ENCODE measurements around the gene CAPZB. TPM values are rescaled to one million over a fixed set of nuclear protein-coding genes. Genes with fewer than 3 reads are reported as not detected.

CAPZB gene
- total and polyA plus RNA-seq, 2 of the 4 experiments (the other 2 are of a cell fraction) = 216 to 304 TPM

DNA sequence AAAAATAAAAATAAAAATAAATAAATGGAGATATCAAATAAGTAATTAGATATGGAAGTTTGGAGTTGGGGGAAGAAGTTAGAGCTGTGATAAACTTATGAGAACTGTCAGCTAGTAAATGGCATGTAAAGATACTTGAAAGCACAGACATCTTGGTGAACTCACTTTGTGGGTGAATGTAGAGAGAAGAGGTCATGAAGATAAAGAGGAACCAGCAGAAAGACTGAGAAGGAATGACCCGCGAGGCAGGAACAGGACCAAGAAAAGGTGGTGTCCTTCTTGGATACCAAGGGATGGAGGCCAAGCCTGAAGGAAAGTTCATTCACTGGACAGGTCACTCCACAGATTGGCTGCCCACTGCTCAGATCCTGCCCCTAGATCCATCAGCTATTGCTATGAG is 4.7 kb upstream of the CAPZB start:
- Histone ChIP-seq H2AK9ac (replicated peaks; ENCODE audit: low read depth, low read length, poor library complexity) (no peak overlapping the region), H3K36me3 (ENCODE audit: control insufficient read depth, insufficient read depth, low read length) (no peaks in the 10 kb centered on the region), H2BK5ac (ENCODE audit: low read depth, low read length, poor library complexity, severe bottlenecking) (no peak overlapping the region), H3K18ac (ENCODE audit: low read depth, low read length) (no peak overlapping the region), H3K4ac (ENCODE audit: low read depth, low read length) (no peak overlapping the region), H3K27me3 (ENCODE audit: control insufficient read depth, insufficient read depth, low read length) (no peaks in the 10 kb centered on the region), H3K56ac (ENCODE audit: extremely low read depth, insufficient read depth, low read length) (no peak overlapping the region), H2BK15ac (ENCODE audit: low read depth, low read length) (no peak overlapping the region), H4K91ac (ENCODE audit: insufficient read depth, low read depth, low read length) (no peak overlapping the region), H3K4me1 (ENCODE audit: control insufficient read depth, insufficient read depth, low read length) (peaks cover 6% of the 10 kb centered on the region), H3K27ac (ENCODE audit: insufficient read depth, low read length) (no peak overlapping the region), H2AK5ac (ENCODE audit: low read depth, low read length) (no peak overlapping the region), H3K14ac (replicated peaks; ENCODE audit: low read depth, low read length) (no peak overlapping the region), H4K5ac (ENCODE audit: low read depth, low read length) (no peak overlapping the region), H4K20me1 (ENCODE audit: insufficient read depth, low read length) (peaks cover under 1% of the 10 kb centered on the region; the same call in 1 of the 2 replicates), H3K9me3 (ENCODE audit: control insufficient read depth, insufficient read depth, low read length) (no peaks in the 10 kb centered on the region), H3K4me2 (ENCODE audit: low read depth, low read length) (no peak overlapping the region), H2BK20ac (ENCODE audit: low read depth, low read length) (no peak overlapping the region), H3K9me1 (ENCODE audit: insufficient read depth, low read length) (peaks cover 9% of the 10 kb centered on the region; the same call in 1 of the 2 replicates), H3K9ac (ENCODE audit: low read depth, low read length) (no peak overlapping the region), H2BK120ac (ENCODE audit: low read depth, low read length) (no peak overlapping the region), H3K4me3 (ENCODE audit: insufficient read depth, low read depth, low read length) (no peak overlapping the region), H2AFZ (replicated peaks; ENCODE audit: low read length, poor library complexity) (no peak overlapping the region), H3K23ac (ENCODE audit: low read depth, low read length) (no peak overlapping the region), H3K79me1 (ENCODE audit: low read depth in 1 of 2, low read length in 2 of 2) (peaks cover 7 to 16% of the 10 kb centered on the region in 2 experiments), H4K8ac (ENCODE audit: low read depth in 2 of 2, low read length in 2 of 2) (no peak overlapping the region)
- dilution Hi-C loops (cut with HindIII; ENCODE audit: low sequenced_read_pairs, unreplicated experiment) = no loop called here
- WGBS, 2 experiments (ENCODE audit: extremely low coverage in 2 of 2, insufficient read length in 1 of 2) = 100% methylated on average over 2 of the region's 2 CpGs; no CpG with 5 or more reads in 1 of the 2 experiments
- ATAC-seq (ENCODE audit: low read depth) (no peak), DNase-seq (no peak)
- in situ Hi-C loops (cut with MboI; ENCODE audit: low sequenced_read_pairs) = loop anchor here (10.0 kb wide), 1 partner anchor 155 kb away; the partner anchor contains the start of gene NBL1
- ChIA-PET POLR2A (ENCODE audit: unreplicated experiment) (no interaction called here), CTCF (no interaction called here)
- TF ChIP-seq, protein P1, sequence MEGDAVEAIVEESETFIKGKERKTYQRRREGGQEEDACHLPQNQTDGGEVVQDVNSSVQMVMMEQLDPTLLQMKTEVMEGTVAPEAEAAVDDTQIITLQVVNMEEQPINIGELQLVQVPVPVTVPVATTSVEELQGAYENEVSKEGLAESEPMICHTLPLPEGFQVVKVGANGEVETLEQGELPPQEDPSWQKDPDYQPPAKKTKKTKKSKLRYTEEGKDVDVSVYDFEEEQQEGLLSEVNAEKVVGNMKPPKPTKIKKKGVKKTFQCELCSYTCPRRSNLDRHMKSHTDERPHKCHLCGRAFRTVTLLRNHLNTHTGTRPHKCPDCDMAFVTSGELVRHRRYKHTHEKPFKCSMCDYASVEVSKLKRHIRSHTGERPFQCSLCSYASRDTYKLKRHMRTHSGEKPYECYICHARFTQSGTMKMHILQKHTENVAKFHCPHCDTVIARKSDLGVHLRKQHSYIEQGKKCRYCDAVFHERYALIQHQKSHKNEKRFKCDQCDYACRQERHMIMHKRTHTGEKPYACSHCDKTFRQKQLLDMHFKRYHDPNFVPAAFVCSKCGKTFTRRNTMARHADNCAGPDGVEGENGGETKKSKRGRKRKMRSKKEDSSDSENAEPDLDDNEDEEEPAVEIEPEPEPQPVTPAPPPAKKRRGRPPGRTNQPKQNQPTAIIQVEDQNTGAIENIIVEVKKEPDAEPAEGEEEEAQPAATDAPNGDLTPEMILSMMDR (conservative IDR thresholded peaks at IDR 0.05; ENCODE audit: low read depth, low read length) = no peak
- TF ChIP-seq BHLHE40 (IDR thresholded peaks at IDR 0.05; ENCODE audit: low read depth, low read length) (no peak), RCOR1 (IDR thresholded peaks at IDR 0.05; ENCODE audit: insufficient replicate concordance, low read length) (no peak), MAFK (IDR thresholded peaks at IDR 0.05; ENCODE audit: low read depth, low read length) (no peak), RAD21 (IDR thresholded peaks at IDR 0.05; ENCODE audit: low read length) (no peak), RFX5 (IDR thresholded peaks at IDR 0.05; ENCODE audit: low read depth, low read length) (no peak), MAZ (IDR thresholded peaks at IDR 0.05; ENCODE audit: borderline replicate concordance, low read depth, low read length) (no peak), FOS (IDR thresholded peaks at IDR 0.05; ENCODE audit: low read depth, low read length) (no peak)
- TF ChIP-seq, protein P2, sequence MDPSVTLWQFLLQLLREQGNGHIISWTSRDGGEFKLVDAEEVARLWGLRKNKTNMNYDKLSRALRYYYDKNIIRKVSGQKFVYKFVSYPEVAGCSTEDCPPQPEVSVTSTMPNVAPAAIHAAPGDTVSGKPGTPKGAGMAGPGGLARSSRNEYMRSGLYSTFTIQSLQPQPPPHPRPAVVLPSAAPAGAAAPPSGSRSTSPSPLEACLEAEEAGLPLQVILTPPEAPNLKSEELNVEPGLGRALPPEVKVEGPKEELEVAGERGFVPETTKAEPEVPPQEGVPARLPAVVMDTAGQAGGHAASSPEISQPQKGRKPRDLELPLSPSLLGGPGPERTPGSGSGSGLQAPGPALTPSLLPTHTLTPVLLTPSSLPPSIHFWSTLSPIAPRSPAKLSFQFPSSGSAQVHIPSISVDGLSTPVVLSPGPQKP (IDR thresholded peaks at IDR 0.05; ENCODE audit: borderline replicate concordance, low read depth, low read length) = no peak
- BruUV-seq (replicated peaks) = no TSS peak
- intact Hi-C loops (cut with micrococcal nuclease) = no loop called here
